Hepatocyte (in vitro differentiated cells): ENCODE results near the gene HEATR1. TPM values are rescaled to one million over a fixed set of nuclear protein-coding genes. Genes with fewer than 3 reads are reported as not detected.

Experiments used
- DNase-seq: peaks from one replicate; pipeline ENCODE4 v3.0.0-alpha.2; 2016; ENCODE audit warnings: low spot score
- H2AFZ ChIP-seq: fragments of 200-600 bp; sonication (generic); 2 replicates; pipeline ENCODE4 v1.6.0; 2016; ENCODE audit warnings: antibody characterized with exemption, mild to moderate bottlenecking
- H3K27ac ChIP-seq: fragments of 200-600 bp; sonication (generic); 2 replicates; pipeline ENCODE4 v1.5.1; 2016; ENCODE audit warnings: mild to moderate bottlenecking
- H3K27me3 ChIP-seq: fragments of 200-600 bp; sonication (generic); 2 replicates; pipeline ENCODE4 v1.6.1; 2016
- H3K36me3 ChIP-seq: fragments of 200-600 bp; sonication (generic); replicated peaks from 2 replicates; pipeline ENCODE4 v1.5.1; 2016; ENCODE audit warnings: low read depth; ENCODE audit not compliant: insufficient read depth
- H3K4me1 ChIP-seq: fragments of 200-600 bp; sonication (generic); 2 replicates; pipeline ENCODE4 v1.5.1; 2016; ENCODE audit warnings: mild to moderate bottlenecking, moderate library complexity; ENCODE audit not compliant: insufficient read depth
- H3K4me2 ChIP-seq: fragments of 200-600 bp; sonication (generic); 2 replicates; pipeline ENCODE4 v1.6.0; 2016
- H3K4me3 ChIP-seq: fragments of 200-600 bp; sonication (generic); 2 replicates; pipeline ENCODE4 v1.5.1; 2016; ENCODE audit warnings: mild to moderate bottlenecking
- H3K79me2 ChIP-seq: fragments of 200-600 bp; sonication (generic); 2 replicates; pipeline ENCODE4 v1.6.0; 2017; ENCODE audit warnings: mild to moderate bottlenecking
- H3K9me2 ChIP-seq: fragments of 200-600 bp; sonication (generic); replicated peaks from 2 replicates; pipeline ENCODE4 v1.6.0; 2017; ENCODE audit warnings: mild to moderate bottlenecking; ENCODE audit not compliant: insufficient read depth
- H3K9me3 ChIP-seq: fragments of 200-600 bp; sonication (generic); 2 replicates; pipeline ENCODE4 v1.5.1; 2016; ENCODE audit warnings: low read depth, mild to moderate bottlenecking
- H4K20me1 ChIP-seq: fragments of 200-600 bp; sonication (generic); 2 replicates; pipeline ENCODE4 v1.6.0; 2016; ENCODE audit warnings: mild to moderate bottlenecking; ENCODE audit not compliant: insufficient read depth, poor library complexity, severe bottlenecking
- EZH2 ChIP-seq: fragments of 200-600 bp; sonication (generic); IDR thresholded peaks from 2 replicates; pipeline ENCODE4 v1.6.1; 2016; ENCODE audit warnings: antibody characterized with exemption, mild to moderate bottlenecking, borderline replicate concordance
- EZH2phosphoT487 ChIP-seq: fragments of 200-600 bp; sonication (generic); IDR thresholded peaks from one replicate; pipeline ENCODE4 v1.6.1; 2018; ENCODE audit warnings: antibody characterized with exemption, mild to moderate bottlenecking, low read depth, moderate library complexity; ENCODE audit not compliant: unreplicated experiment, severe bottlenecking
- WGBS: methylation state at CpG from one replicate; pipeline ENCODE4 v1.1.6; 2016; ENCODE audit warnings: low lambda C conversion rate; ENCODE audit errors: missing lambda C conversion rate; 5-methylcytosine and 5-hydroxymethylcytosine counted together
- polyA plus RNA-seq: library from polyadenylated mRNA; unstranded; fragments of >200 nt; fragmentation: Nextera tagmentation; extraction: Ambion mirVana; gene quantifications from 2 replicates; pipeline ENCODE4 v1.2.1, GENCODE V29; 2016
- total RNA-seq: library from RNA; depleted of rRNA; stranded (reverse); fragments of >200 nt; gene quantifications from 2 replicates; pipeline ENCODE4 v1.2.3, GENCODE V29; 2014
- TF ChIP-seq, protein P1 (sequence below): fragments of 200-600 bp; sonication (generic); IDR thresholded peaks from 2 replicates; pipeline ENCODE4 v1.5.1; 2016; ENCODE audit warnings: antibody characterized with exemption, mild to moderate bottlenecking; ENCODE audit not compliant: poor library complexity

Gene HEATR1
- total and polyA plus RNA-seq, 2 experiments from 2014 or later, result 8.5 to 27.8 TPM

DNA sequence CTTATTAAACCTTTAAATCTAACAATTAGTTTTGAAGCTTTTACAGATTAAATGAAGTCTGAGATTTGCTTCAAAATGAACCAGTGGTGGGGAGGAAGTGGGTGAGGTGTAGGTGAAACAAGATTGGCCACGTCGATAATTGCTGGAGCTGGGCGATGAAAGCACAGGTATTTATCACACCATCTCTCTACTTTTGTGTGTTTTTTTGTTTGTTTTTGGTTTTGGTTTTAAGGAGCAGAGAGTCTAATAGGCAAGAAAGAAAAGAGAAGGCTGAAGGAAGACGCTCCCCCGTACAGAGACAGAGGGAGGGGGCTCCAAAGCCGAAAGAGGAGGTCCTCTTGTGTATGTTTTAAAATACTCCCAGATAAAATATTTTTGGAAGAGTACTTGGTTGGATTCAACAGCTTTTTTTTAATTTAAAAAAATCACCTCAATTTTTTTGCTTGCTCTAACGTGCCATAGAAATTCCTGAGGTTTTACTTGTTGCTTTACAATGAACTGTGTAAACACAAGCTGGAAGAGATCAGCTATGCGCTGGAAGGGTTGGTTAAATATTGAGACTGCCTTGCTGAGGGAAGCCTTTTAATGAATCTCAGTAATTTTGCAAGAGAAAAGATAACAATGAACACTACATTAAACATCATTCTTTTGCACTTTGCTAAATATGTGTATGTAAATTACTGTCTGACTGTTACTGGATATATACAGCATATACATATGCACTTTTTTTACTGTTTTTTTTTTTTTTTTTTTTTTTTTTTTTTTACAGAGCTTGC is 87.2 kb downstream of the HEATR1 start:
- WGBS, result 30% methylated on average over 8 of the region's 8 CpGs
- H4K20me1 ChIP-seq, result no peaks in the 10 kb centered on the region
- H3K27me3 ChIP-seq, result no peaks in the 10 kb centered on the region
- H3K9me2 ChIP-seq, result no peaks in the 10 kb centered on the region
- H3K9me3 ChIP-seq, result no peaks in the 10 kb centered on the region
- peaks cover 11% of the 10 kb centered on the region for H3K4me1 ChIP-seq
- TF ChIP-seq EZH2phosphoT487, result no peak
- TF ChIP-seq EZH2, result no peak
- TF ChIP-seq, protein P1, sequence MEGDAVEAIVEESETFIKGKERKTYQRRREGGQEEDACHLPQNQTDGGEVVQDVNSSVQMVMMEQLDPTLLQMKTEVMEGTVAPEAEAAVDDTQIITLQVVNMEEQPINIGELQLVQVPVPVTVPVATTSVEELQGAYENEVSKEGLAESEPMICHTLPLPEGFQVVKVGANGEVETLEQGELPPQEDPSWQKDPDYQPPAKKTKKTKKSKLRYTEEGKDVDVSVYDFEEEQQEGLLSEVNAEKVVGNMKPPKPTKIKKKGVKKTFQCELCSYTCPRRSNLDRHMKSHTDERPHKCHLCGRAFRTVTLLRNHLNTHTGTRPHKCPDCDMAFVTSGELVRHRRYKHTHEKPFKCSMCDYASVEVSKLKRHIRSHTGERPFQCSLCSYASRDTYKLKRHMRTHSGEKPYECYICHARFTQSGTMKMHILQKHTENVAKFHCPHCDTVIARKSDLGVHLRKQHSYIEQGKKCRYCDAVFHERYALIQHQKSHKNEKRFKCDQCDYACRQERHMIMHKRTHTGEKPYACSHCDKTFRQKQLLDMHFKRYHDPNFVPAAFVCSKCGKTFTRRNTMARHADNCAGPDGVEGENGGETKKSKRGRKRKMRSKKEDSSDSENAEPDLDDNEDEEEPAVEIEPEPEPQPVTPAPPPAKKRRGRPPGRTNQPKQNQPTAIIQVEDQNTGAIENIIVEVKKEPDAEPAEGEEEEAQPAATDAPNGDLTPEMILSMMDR, result no peak
- H2AFZ ChIP-seq, result no peak overlapping the region
- no peaks in the 10 kb centered on the region for H3K79me2 ChIP-seq
- H3K4me3 ChIP-seq, result no peak overlapping the region
- peak; percentile 32 for DNase-seq
- peak overlapping the region; percentile 61 for H3K27ac ChIP-seq
- peak overlapping the region; percentile 66 for H3K4me2 ChIP-seq
- no peaks in the 10 kb centered on the region for H3K36me3 ChIP-seq

DNA sequence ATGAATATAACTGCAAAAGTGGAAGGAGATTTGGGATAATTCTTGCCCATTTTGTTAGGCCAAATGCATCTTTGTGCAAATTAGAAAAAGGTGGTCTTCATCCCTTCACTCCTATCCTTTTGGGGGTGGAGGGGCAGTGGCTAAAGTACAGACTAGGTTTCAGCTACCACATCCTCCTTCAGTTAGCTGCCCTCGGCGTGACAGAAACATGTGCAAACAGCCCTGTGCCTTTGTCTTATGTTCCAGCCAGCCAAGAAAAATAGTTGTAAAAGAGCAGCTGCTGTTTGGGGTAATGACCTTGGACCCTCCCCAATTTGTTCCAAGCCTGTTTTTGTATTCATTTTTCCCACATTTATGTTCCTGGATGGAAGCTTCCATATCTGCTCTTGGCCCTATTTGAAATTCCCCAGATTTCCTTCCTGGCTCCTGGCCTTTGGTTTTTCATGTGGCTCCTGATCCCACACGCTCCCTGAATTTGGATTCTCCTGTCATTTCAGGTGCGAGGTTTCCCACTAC is 88.8 kb downstream of the HEATR1 start:
- no peak for DNase-seq
- Histone ChIP-seq H3K4me1 (peaks cover 11% of the 10 kb centered on the region), H3K27ac (no peak overlapping the region), H3K4me3 (no peak overlapping the region), H4K20me1 (no peaks in the 10 kb centered on the region), H2AFZ (no peak overlapping the region), H3K9me3 (no peaks in the 10 kb centered on the region), H3K36me3 (no peaks in the 10 kb centered on the region), H3K9me2 (no peaks in the 10 kb centered on the region), H3K79me2 (no peaks in the 10 kb centered on the region), H3K4me2 (no peak overlapping the region), H3K27me3 (no peaks in the 10 kb centered on the region)
- TF ChIP-seq, protein P1, result no peak
- TF ChIP-seq EZH2phosphoT487 (no peak), EZH2 (no peak)
- 66% methylated on average over 4 of the region's 4 CpGs for WGBS

- Histone ChIP-seq H3K36me3 (no peaks in the 10 kb centered on the region), H4K20me1 (no peaks in the 10 kb centered on the region), H3K4me1 (peaks cover 11% of the 10 kb centered on the region), H3K79me2 (no peaks in the 10 kb centered on the region), H3K4me3 (no peak overlapping the region), H3K9me3 (no peaks in the 10 kb centered on the region), H2AFZ (no peak overlapping the region), H3K4me2 (no peak overlapping the region), H3K9me2 (no peaks in the 10 kb centered on the region), H3K27me3 (no peaks in the 10 kb centered on the region), H3K27ac (no peak overlapping the region)
- DNase-seq, result no peak
- WGBS, result 67% methylated on average over 4 of the region's 4 CpGs
- no peak for TF ChIP-seq EZH2
- no peak for TF ChIP-seq EZH2phosphoT487
- TF ChIP-seq, protein P1, result no peak
Observed at GRCh38 chr1:236514703-236515442, 89.4 kb downstream of the HEATR1 start.
